Middle frontal gyrus (tissue), 1 donor: Measurements from ENCODE around the gene IL3RA.
"Not testable (repeated sequence)": the region's sequence is repeated elsewhere in the genome, so short reads cannot be mapped to it uniquely, and the experiment has no call there.

ENCODE experiments used
- DNase-seq: peaks from one replicate; pipeline ENCODE4 v3.0.0-alpha.2; 2015; ENCODE audit warnings: low spot score; ENCODE audit errors: extremely low spot score

Gene IL3RA

DNA sequence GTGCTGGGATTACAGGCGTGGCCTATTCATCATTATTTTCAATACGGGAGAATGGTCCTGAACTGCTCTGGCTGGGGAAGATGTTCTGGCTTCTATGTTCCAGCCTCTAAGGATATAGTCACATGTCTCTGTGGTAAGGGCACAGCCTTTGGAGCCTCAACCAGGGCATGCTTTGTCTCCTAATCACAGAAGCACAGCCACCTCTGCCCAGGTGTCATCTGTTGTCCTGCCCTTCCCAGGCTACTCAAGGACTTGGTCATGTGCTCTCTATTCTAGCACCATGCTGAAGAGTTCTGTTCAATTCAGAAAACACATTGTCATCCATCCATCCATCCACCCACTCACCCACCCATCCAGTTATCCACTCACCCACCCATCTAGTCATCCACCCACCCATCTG is 86.6 kb downstream of the IL3RA start:
- no peak for DNase-seq

GRCh38 chrX:1424147-1424851 is 87.7 kb downstream of the IL3RA start:
- no peak for DNase-seq

- DNase-seq, result no peak
Observed at GRCh38 chrX:1425381-1425780, 88.8 kb downstream of the IL3RA start.

- not testable (repeated sequence) for DNase-seq
Observed at GRCh38 chrX:1426321-1426720, 89.7 kb downstream of the IL3RA start.

GRCh38 chrX:1427756-1428155 is 91.2 kb downstream of the IL3RA start:
- no peak for DNase-seq

GRCh38 chrX:1430451-1430850 is 93.9 kb downstream of the IL3RA start:
- DNase-seq, result no peak
